ENCODE results near the gene SCAP.

SCAP gene

GRCh38 chr3:47429476-47430270 lies 46.1 kb downstream of the SCAP start:
- no peak for DNase-seq

DNA sequence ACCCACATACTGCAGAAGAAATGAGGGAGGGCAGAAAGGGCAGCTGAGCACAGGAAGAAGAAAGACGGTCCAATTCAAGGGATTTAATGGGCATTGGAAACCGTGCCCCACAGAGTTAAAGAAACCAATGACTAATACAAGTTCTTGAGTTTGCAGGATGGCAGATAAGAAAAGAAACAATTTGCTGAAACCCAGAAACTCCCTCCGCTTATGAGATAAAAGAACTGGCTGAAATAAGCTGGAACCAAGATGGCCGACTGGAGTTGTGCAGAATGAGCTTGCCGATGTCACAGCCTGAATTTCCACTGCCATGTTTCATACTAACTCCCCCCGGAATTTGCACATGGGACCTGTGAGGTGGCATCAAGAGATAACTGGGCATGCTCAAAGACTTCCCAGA lies 47.1 kb downstream of the SCAP start:
- DNase-seq, result no peak

- DNase-seq, result no peak
These were observed 47.9 kb downstream of the SCAP start for GRCh38 chr3:47427866-47428265.

DNA sequence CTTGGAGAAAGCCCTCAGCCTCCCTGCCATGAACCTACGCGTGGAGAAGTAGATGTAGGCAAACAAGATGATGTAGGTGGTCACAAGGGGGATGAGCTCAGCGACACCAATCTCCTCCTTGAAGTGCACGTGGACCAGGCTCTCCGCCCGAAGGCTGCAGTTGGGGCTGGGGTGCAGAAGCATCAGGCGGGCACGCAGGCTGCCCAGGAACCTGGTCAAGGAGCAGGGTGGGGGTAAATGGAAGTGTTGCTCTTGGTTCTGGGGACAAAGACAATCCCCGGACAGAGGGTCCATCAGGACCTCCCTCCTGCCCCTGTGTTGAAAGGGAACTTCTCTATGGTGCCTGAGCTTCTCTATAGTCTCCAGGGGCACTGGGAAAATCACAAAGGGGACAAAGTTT lies 49.8 kb downstream of the SCAP start:
- DNase-seq, result no peak

DNA sequence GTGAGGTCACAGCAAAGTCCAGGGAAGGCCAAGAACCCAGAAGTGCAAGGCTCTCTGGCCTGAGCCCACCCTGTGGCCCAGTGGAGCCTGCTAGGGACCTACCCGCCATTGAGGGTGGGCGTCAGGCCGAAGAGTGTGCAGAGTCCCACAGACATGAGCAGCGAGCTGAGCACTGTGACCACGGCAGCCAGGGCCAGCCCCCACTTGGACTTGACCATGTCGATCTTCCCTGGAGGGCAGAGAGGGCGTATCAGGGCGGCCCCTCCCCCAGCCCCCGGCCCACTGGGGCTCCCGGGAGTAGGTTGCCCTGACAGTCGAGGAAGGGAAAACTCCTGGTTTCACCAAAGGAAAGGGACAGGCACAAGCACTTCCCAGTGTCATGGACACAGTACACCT lies 50.4 kb downstream of the SCAP start:
- DNase-seq, result no peak

- DNase-seq, result no peak
These were observed 51.0 kb downstream of the SCAP start for GRCh38 chr3:47424434-47425382.

DNA sequence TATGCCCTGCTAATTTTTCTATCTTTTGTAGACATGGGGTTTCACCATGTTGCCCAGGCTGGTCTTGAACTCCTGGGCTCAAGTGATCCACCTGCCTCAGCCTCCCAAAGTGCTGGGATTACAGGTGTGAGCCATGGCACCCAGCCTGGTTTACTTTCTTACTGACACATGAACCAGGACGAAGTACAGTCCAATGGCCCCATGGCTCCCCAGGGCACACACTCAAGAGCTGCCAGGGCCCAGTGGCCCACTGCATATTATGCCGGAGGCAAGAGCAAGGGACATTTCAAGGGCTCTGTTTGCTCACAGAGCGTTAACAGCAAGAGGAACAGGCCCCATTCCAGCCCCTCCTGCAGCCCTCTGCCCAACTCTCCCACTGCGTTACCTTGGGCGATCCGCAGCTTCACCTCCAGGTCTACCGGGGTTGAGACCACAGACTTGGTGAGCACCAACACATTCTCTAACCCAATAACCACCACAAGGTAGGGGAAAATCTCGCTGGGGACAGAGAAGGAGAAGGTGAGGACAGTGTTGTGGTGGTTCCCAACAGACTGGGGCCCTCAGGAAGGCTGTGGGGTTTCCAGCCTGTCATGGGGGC lies 52.1 kb downstream of the SCAP start:
- DNase-seq, result no peak

DNA sequence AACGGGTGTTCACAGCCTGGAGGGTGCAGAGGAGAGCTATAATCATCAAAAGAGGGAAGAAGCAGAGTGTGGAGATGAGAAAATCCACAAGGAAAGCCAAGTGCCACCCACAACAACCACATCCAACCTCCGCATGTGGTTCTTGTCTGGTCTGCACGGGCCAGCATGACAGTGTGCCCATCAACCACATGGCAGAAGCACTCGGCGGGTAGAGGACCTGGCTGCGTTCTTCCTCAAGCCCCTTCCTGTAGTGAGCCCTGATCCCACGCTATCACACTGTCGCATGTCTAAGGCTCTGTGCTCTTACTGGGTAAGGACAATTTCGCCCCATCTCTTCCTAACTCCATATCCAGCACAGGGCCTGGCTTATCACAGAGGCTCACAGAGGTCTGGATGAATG lies 53.0 kb downstream of the SCAP start:
- no peak for DNase-seq

DNA sequence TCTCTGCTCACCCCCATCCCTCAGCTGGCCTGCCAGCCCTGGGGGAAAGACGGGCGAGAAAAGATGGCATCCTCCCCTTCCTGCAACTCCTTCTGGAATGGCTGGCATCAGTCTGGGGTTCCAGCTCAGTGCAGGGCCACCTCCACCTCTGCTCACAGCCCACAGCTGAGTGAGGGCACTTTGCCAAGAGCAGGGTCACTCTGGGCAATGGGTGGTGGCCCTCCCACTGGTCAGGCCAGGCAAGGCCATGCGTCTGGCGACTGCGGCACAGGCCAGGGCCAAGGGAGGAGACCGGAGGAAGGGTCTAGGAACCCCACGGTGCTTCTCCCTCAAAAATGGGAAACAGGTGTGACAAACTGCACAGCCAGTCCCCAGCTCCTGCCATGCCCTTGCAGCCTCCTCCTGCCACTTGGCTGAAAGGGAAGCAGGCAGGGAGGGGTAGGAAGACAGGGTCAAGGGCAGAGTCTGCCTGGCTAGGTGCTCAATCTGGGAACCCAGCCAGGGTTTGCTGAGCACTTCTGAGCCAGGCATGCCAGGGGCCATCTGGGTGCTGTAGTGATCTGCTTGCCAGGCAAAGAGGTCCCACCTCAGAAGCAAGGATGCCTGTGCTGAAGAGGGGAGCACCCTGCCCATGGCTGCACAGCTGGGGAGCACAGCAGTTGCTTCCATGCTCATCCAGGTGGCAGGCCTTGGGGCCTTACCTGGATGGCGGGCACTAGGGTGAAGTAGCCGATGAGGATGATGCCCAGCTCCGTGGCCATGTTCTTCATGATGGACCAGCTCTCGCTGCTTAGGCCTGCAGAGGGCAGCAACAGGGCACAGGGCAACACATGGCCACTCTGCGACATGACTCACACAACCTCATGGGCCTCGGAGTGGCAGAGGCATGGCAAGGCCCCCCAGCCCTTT lies 53.7 kb downstream of the SCAP start:
- peak; percentile 60 for DNase-seq

- peak; percentile 95 to 97 for DNase-seq
These were observed 54.9 kb downstream of the SCAP start for GRCh38 chr3:47420511-47421484.

- no peak for DNase-seq
These were observed 55.7 kb downstream of the SCAP start for GRCh38 chr3:47420044-47420430.

GRCh38 chr3:47419083-47420043 lies 56.4 kb downstream of the SCAP start:
- DNase-seq, result no peak

DNA sequence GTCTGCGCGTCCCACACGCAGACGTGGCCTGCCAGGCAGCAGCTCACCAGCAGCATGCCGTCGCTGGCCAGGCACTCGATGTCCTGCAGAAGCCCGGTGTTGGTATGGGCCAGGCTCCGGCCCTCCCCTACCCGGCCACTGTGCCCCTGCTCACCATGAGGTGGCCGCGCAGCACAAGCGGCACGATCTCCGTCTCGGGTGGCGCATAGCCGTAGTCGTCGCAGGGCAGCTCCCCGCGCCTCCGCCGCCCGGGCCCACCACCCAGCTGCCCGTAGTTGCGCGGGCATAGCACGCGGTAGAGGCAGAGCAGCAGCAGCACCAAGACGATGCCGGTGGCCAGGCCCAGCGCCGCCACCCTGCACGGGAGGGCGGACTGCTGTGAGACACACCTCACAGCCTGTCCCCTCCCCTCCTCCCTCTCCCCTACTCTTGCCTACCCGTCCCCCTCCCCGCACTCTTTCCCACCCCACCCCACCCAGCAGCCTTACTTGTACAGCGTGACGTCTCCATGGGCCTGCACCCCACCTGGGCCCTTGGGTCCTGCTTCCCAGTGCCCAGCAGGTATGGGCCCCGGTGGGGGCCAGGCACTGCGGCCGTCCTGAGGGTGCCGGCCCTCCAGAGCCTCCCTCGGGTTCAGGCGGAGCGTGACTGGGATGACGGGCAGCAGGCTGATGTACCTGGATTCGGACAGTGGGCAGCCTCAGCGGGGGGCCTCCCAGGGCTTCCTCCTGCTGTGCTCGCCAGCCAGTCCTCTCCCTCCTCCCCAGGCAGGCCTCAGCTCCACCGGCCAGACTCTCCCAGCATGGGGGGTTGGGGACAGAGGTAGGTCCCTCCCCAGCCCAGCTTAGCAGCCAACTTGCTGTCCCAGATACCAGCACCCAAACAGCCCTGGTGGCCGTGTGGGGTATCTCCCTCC lies 57.3 kb downstream of the SCAP start:
- no peak for DNase-seq

DNA sequence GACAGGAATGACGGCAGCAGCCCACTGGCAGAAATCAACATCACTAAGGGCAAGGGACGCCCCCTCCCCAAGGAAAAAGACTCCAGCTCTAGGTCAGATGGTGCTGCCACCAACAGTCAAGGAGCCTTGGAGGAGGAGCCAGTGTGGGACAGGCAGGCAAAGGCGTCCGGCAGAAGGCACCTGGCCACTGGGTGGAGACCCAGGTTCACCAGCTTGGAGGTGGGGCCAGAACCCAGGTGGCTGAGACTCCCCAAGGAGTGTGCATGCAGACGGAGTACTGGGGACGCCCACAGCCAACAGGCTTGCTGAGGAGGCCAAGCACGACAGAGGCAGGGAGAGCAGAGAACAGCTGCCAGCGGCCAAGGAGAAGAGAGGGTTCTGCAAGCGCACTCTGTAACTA lies 59.7 kb downstream of the SCAP start:
- DNase-seq, result peak in 1 of 2 experiments; percentile 22

GRCh38 chr3:47414666-47415587 lies 60.8 kb downstream of the SCAP start:
- no peak for DNase-seq

GRCh38 chr3:47414161-47414564 lies 61.6 kb downstream of the SCAP start:
- no peak for DNase-seq

DNA sequence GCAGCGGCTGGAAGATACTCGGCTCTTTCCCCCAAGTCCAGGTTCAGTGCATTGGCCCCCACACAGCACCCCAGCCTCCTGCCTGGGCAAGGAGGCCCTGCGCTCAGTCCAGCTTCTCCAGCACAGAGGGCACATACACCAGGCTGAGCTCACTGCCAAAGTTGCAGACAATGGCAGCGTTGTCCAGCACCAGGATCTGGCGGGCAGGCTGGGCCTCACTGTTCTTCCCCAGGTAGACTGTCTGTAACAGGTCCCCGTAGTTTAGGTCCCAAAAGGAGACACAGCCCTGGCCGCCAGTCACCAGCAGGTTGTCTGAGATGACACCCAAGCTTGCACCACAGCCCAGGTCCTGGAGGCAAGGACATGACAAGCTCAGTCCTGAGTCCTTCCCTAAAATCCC lies 62.0 kb downstream of the SCAP start:
- DNase-seq, result no peak
